OCI-M1 (cell line): ENCODE data around the gene MOB3B.

Source experiments
- DNase-seq: peaks from one replicate; lab custom pipeline; 2025; lab: John Stamatoyannopoulos, UW

The MOB3B gene

GRCh38 chr9:27447031-27447683 lies 82.5 kb downstream of the MOB3B start:
- no peak for DNase-seq

GRCh38 chr9:27445688-27446087 lies 83.9 kb downstream of the MOB3B start:
- no peak for DNase-seq

DNA sequence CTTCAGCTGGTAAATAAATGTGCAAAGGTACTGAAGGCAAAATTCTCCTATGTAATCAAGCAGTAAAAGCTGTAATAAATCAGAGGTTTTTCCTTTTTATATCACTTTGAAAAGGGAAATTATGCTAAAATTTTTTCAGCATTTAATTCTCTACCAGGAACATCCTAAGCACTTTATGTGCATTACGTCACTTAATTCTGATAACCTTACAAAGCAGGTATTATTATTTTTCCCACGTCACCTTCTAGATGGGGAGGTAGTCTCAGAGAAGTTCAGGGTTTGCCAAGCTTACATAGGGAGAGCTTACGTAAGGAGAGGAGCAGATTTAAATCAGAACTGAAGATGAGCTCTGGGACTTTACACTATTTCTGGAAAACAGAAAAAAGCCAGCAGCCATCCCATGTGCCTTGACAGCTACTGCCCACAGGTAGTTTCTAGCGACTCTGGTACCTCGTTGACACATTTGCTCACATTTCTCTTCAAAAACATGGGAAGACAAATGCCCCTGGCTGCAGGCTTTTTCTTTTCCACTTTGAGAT lies 84.5 kb downstream of the MOB3B start:
- DNase-seq, result no peak

GRCh38 chr9:27442464-27442863 lies 87.2 kb downstream of the MOB3B start:
- DNase-seq, result no peak

DNA sequence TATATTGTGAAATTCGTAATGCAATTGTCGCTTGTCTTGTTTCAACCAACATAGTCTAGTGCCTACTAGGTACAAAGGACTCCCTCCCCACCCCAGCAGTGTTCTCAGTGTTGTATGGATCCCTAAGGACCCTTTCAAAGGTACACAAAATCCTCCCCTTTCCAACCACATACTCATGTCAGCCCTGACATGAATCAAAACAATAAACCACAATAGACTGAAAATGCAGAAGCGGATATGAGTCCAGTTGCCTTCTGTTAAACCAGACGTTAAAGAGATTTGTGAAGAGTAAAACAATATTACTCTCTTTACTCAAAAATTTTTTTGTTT lies 87.9 kb downstream of the MOB3B start:
- DNase-seq, result no peak

GRCh38 chr9:27440888-27441740 lies 88.5 kb downstream of the MOB3B start:
- DNase-seq, result no peak

DNA sequence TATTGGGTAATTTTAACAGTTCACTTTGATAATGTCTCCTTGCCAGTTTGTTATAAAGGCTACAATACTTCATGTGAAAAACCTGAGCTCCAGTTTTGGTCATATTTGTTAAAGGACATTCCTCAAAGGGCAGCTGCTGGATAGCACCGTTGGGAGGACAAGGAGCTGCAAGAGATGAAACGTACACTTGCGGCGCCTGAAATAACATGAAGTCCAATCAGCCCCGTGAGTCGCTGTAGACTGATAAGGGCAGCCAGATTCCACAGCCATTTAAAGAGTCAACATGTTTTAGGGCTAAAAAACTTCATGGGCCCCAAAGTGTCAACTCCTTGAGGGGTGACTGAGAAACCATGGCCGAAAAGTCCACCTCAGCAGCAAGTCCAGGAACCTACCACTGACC lies 91.1 kb downstream of the MOB3B start:
- no peak for DNase-seq

DNA sequence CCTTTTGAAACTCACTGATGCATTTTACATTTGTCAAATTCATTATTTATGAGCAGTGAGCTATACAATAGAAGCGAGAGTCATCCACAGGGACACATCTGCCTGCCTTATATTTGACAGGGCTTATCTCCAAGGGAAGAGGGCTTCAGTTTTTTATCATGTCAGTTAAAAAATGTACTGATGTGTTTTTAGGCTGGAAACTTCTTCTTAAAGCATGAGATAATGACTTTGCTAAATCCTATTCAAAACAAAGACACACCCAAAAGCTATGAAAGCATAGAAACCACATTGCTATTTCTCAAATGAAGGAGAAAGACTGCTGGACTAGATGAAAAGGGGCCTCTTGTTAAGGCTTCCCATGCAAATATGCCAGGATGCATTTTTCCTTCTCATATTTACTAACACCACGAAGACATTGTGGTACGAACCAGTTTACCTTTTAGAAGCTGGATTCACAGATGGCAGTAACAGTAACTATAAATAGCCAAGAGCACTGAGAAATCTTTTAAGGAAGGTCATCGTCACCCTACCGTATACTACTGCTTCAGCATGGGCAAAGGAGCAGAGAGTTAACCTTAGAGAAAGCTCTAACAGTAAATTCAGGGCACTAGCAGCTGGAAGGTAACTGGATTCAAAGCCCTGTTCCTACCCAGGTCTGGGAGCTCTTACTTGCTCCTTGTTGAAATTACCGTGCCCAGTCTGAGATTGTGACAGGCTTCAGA lies 91.8 kb downstream of the MOB3B start:
- DNase-seq, result peak; percentile 88

- no peak for DNase-seq
These were observed 93.4 kb downstream of the MOB3B start for GRCh38 chr9:27436234-27436633.

- DNase-seq, result no peak
These were observed 95.8 kb downstream of the MOB3B start for GRCh38 chr9:27433631-27434325.

DNA sequence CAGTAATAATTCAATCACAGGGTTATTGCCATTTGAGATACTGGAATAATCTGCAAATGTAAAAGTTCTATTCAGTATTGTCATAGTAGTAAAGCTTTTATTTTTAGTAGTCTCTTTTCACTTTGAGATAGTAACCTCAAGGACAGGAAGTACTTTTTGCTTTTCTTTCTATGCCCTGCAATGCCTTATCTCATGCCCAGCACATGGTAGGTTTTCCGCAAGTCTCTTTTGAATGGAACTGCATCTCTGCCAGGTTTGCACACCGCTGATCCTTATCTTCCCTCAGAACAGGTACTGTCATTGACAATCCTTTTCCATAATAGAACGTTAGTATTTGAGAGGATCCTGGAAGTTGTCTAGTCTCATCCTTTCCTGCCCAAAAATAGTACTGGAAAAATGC lies 97.3 kb downstream of the MOB3B start:
- peak; percentile 80 for DNase-seq

GRCh38 chr9:27431543-27432147 lies 98.0 kb downstream of the MOB3B start:
- DNase-seq, result no peak

DNA sequence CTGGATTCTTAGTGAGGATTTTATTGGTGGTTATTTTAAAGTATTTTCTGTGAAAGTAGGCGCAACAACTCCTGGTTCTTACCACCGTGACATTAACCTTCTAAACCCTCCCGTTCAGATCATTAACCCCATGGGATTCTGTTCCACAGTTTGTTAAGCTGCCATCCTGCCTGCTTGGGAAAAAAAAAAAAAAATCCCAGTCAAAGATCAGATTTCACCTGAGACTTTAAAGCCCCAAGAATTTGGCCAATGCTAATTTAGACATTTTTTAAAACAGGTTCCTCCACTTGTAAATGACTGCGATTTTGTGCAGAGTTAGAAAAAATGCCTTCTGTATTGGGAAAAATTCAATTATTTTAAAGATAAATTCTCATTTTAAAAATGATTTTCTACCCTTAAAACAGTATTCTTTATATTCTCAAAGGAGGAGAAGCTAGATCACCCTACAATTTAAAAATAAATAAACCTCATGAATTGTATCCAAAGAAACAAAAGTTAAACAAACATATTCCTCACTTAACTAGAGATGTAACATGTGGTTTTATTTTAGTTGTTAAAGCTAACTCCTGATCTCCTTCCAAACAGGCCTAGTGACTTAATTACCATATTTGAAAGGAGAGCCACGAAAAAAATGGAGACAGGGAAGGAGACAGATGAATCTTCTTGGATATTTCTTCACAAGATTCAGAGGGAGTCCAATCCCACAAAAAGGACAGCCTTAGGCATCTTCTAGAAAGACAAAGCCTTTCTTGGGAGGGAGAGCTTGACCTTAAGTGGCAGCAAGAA lies 98.7 kb downstream of the MOB3B start:
- no peak for DNase-seq

GRCh38 chr9:27429917-27430316 lies 99.7 kb downstream of the MOB3B start:
- DNase-seq, result no peak

- DNase-seq, result no peak
These were observed 100.2 kb downstream of the MOB3B start for GRCh38 chr9:27429436-27429835.

- DNase-seq, result no peak
These were observed 101.1 kb downstream of the MOB3B start for GRCh38 chr9:27428551-27428950.

GRCh38 chr9:27427272-27427643 lies 102.4 kb downstream of the MOB3B start:
- no peak for DNase-seq

- no peak for DNase-seq
These were observed 102.9 kb downstream of the MOB3B start for GRCh38 chr9:27426511-27427271.

GRCh38 chr9:27425827-27426510 lies 103.6 kb downstream of the MOB3B start:
- DNase-seq, result no peak
